COLO668 (cell line): ENCODE measurements around the gene NT5C2.
"Not testable (repeated sequence)": the region's sequence is repeated elsewhere in the genome, so short reads cannot be mapped to it uniquely, and the experiment has no call there.

Experiments used
- DNase-seq: peaks from one replicate; lab custom pipeline; 2025; ENCODE audit not compliant: unreplicated experiment; lab: John Stamatoyannopoulos, UW

NT5C2 gene

DNA sequence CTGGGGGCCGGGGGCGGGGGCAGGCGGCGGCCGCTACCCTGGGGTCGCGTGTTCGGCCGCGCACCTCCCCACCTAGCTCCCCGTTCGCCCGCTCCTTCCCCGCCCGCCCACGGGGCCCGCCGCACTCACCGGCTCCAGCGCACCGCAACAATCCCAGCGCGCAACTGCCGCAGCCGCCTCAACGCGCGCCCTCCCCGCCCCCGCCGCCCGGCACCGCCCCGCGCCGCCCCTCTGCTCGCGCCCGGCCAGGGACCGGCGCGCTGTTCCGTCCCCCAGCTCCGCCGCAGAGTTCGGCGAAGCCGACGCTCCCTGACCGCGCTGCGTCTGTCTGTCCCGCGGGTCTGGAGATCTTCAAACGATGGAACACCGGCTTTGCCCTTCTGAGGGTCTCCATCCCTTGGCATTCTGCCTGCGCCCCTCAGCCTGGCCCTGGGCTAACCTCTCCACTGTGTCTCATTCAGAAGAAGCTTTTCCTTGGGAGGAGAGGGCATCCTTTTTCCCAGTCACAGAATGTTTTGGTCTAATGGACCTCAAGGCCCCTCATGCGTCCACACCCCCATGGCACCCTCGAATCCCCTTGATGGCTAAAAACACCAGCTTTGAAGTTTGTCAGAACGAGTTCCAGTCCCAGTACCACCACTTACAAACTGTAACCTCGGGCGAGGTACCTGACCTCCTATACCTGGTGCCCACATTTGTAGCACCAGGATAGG, at the start of gene NT5C2:
Gene NT5C2, minus strand, starts transcription at position 166 of the 713 bp plus-strand sequence. CDS start 18,314 bp downstream, outside the sequence.
- peak; percentile 81 for DNase-seq

DNA sequence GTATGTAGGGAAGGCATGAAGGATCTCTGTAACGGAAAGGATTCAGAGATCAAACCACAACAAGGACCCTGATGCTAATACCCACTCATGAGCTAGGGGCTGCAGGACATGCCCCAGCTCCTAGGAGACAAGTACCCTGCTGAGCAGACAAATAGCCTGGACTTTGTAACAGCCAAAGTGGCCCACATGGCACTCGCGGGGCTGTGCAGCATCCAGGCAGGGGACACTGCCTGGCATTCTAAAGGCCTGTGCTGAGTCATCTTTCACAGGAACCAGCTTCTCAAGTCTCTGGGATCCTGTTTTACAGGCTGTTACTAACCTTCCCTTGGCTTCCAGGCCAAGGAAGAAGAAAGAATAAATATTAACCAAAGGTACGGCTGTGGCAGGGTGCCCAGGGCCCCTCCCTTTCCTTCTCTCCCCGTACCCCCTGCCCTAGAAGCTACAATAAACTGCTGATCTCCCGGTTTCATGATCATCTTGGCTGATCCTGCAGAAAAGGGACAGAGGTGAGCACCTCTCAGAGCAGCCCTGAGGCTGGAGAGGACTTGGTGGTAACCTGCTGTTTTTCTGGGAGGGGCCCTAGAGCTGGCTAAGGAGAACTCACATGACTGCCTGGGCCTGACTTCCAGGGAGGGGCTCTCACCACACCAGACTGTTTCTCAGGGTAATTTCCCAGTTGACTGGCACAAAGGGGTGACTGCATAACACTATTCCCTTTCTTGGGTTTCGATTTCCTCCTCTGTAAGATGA, 48.4 kb upstream of the NT5C2 start:
- peak; percentile 14 for DNase-seq

DNA sequence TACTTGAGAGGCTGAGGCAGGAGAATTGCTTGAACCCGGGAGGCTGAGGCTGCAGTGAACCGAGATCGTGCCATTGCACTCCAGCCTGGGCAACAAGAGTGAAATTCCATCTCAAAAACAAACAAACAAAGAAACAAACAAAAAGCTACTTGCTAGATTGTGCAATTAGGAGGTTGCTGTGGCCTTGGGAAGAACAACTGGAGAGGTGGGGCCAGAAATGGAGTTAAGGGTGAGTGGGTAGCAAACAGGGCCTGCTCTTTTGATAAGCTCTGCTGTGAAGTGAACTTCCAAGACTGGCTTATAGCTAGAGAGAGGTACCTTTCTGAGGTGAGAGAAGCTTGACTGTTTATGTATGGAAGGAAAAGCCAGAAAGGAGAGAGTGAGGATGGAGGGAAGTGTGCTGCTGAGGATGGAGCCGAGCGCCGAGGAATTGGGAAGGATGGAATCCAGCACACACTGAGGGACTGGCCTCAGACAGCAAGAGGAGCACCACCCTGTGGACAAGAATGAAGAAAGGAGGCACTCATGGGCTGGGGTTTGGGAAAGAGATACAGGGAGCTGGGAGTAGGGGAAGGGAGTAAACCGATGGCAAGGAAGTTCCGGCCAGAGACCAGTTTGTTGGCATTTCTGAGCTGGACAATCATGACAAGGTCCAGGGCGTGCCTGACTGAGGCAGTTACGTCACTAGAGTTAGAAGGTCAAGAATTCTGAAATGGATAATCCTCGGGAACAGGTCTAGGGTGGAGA, 45.6 kb upstream of the NT5C2 start:
- no peak for DNase-seq

GRCh38 chr10:103235775-103236174, 42.7 kb upstream of the NT5C2 start:
- no peak for DNase-seq

GRCh38 chr10:103232772-103233488, 39.9 kb upstream of the NT5C2 start:
- DNase-seq: no peak

GRCh38 chr10:103232131-103232673, 39.1 kb upstream of the NT5C2 start:
- DNase-seq: no peak

DNA sequence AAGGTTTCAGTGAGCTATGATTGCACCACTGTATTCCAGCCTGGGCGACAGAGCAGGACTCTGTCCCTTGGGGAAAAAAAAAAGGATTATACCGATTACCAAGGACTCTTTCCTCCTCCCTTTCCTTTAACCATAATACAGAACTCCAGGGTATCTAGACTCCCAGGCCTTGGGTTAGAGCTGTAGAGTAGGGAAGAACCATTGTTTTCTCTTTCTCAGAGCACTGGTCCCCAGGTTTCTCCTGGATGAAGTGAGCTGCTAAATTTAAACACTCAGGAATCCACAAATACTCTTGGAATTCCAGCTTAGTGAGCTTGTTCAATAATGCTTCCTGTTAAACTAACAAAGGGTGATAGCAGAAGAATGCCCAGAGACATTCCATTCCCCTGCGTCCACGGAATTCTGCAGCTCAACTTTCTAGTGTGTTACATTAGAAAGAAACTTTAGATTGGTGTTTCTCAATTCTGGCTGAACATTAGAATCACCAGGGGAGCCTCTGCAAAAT, 38.0 kb upstream of the NT5C2 start:
- DNase-seq: no peak

DNA sequence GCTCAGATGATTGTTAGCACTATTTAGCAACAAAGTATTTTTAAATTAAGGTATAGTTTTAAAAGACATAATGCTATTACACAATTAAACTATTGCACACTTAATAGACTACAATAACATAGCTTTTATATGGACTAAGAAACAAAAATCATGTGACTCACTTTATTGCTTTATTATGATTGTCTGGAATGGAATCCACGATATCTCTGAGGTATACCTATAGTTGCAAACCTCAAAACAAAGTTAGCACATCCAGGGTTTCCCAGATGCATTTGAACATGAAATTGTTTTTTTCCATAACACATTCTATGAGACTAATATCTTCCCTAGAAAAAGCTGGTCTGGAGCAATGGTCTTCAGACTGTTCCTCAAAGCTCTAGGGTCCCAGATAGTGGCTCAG, 34.3 kb upstream of the NT5C2 start:
- no peak for DNase-seq

DNA sequence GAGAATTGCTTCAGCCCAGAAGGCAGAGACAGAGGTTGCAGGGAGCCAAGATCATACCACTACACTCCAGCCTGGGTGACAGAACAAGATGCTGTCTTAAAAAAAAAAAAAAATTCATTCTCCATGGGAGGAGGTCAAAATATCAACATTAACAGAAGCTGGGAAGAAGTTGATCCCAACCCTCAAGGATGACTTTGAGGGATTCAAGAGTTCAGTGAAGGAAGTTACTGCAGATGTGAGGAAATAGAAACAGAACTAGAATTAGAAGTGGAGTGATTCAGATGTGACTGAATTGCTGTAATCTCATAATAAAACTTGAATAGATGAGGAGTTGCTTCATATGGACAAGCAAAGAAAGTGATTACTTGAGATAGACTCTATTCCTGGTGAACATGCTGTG, 32.9 kb upstream of the NT5C2 start:
- no peak for DNase-seq

- not testable (repeated sequence) for DNase-seq
These were observed 31.6 kb upstream of the NT5C2 start for GRCh38 chr10:103224721-103225120.

- no peak for DNase-seq
These were observed 31.1 kb upstream of the NT5C2 start for GRCh38 chr10:103224133-103224532.

- DNase-seq: not testable (repeated sequence)
These were observed 23.3 kb upstream of the NT5C2 start for GRCh38 chr10:103216362-103216761.

- no peak for DNase-seq
These were observed 22.5 kb upstream of the NT5C2 start for GRCh38 chr10:103215601-103216000.

DNA sequence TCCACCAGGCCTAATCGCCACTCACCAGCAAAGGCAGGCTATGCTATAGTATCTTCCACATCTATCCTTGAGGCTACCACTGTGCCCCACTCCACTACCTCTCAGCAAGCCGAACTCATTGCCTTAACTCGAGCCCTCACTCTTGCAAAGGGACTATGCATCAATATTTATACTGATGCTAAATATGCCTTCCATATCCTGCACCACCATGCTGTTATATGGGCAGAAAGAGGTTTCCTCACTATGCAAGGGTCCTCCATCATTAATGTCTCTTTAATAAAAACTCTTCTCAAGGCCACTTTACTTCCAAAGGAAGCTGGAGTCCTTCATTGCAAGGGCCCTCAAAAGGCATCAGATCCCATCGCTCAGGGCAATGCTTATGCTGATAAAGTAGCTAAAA, 17.2 kb upstream of the NT5C2 start:
- DNase-seq: not testable (repeated sequence)

- DNase-seq: not testable (repeated sequence)
These were observed 14.6 kb upstream of the NT5C2 start for GRCh38 chr10:103207643-103208042.

DNA sequence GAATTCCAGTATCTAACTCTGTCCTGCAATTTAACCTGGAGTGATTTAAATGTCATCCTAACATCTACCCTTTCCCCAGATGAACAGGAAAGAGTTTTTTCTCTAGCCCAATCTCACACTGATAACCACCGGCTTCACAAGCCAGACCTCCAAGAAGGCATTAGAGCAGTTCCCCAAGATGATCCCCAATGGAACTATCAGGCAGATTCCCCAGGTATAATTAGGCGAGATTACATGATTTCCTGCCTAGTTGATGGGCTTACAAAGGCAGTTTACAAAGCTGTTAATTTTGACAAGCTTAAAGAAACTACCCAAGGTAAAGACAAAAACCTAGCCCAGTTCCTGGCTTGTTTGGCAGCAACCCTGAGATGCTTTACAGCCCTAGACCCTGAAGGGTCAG, 14.1 kb upstream of the NT5C2 start:
- DNase-seq: no peak

DNA sequence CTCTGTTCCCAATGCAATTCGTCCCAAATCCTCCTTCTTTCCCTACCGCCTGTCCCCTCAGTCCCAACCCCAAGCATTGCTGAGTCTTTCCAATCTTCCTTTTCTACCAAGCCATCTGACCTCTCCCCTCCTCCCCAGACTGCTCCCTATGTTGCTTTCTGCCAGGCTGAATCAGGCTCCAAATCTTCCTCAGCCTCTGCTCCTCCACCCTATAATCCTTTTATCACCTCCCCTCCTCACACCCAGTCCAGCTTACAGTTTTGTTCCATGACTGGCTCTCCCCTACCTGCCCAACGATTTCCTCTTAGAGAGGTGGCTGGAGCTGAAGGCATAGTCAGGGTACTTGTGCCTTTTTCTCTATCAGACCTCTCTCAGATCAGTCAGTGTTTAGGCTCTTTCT, 13.6 kb upstream of the NT5C2 start:
- DNase-seq: not testable (repeated sequence)

DNA sequence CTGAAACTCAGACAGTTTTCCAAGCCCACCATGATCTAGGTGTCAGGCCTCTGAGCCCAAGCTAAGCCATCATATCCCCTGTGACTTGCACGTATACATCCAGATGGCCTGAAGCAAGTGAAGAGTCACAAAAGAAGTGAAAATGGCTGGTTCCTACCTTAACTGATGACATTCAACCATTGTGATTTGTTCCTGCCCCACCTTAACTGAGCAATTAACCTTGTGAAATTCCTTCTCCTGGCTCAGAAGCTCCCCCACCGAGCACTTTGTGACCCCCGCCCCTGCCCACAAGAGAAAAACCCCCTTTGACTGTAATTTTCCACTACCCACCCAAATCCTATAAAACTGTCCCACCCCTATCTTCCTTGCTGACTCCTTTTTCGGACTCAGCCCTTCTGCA, 12.3 kb upstream of the NT5C2 start:
- not testable (repeated sequence) for DNase-seq

- DNase-seq: no peak
These were observed 11.5 kb upstream of the NT5C2 start for GRCh38 chr10:103204353-103205255.

- DNase-seq: no peak
These were observed 10.4 kb upstream of the NT5C2 start for GRCh38 chr10:103203466-103203865.
